ENCODE data around the gene TTBK1. TPM values are rescaled to one million over a fixed set of nuclear protein-coding genes. Genes with fewer than 3 reads are reported as not detected.
A peak's percentile ranks its signal among the peaks of the same experiment; 100 is the strongest.

TTBK1 gene
- total RNA-seq, 1 donor from 2014 or later = 1.7 TPM

DNA sequence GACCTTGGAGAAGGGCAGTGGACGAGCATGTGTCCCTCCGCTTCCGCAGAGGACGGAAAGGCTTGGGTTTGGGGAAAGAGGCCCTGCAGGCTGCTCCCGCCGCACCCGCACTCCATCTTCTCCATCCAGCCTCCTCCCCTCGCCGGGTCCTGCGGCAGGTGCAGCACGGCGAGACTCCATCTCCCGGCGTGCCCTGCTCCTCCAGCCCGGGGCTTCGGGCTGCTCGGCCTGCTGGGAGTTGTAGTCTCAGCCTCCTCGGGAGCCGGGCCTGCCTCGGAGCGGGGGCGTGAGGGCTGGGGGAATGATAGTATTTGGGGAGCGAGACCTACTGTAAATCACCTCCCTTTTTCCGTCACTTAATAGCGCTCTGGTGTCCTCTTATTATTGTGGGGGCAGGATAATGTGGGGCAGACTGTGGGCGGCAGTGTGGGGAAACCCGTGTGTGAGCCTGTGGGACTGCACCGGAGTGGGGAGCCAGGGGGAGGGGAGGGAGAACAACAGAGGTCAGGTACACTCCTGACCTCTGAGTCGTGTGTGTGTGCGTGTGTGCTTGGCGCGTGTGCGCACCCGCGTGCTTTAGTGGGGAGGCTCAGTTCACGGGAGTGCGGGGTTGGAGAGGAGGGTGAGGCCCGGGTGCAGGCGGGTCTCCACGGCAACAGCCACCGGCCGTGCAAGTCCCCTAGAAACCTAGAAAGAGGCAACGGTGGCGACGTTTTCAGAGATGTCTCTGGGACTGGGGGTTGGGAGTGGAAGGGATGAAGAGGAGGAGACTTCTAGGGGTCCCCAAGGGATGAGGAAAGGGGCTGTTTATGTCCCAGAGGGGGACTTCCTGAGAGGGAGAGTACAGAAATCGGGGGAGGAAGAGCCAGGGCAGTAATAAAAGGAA lies 4.1 kb downstream of the TTBK1 start:
- H3K27me3 ChIP-seq = peaks cover 49% of the 10 kb centered on the region
- H3K4me2 ChIP-seq = peak overlapping the region; percentile 97
- DNase-seq (ENCODE audit: low spot score) = peak; percentile 94
- H3K4me3 Mint-ChIP-seq = peak overlapping the region; percentile 89
- no peaks in the 10 kb centered on the region for H3K36me3 ChIP-seq
- no peak overlapping the region for H3K27ac ChIP-seq
- H3K4me3 ChIP-seq = peak overlapping the region; percentile 91
- H4K20me1 ChIP-seq (ENCODE audit: low read depth) = no peaks in the 10 kb centered on the region
- H3K36me3 Mint-ChIP-seq = no peaks in the 10 kb centered on the region
- H3K9ac ChIP-seq = no peak overlapping the region
- peaks cover 14% of the 10 kb centered on the region for H3K4me1 ChIP-seq
- H3F3A ChIP-seq (ENCODE audit: low read depth) = peaks cover 16% of the 10 kb centered on the region
- no peaks in the 10 kb centered on the region for H3K9me3 ChIP-seq (ENCODE audit: low read depth)
- peak overlapping the region; percentile 69 for H3K27ac Mint-ChIP-seq
- H3K9me3 Mint-ChIP-seq = no peaks in the 10 kb centered on the region
- peak overlapping the region; percentile 71 for H2AFZ ChIP-seq (replicated peaks)
- H3K4me1 Mint-ChIP-seq = peaks cover 35% of the 10 kb centered on the region
- no peaks in the 10 kb centered on the region for H3K79me2 ChIP-seq (ENCODE audit: low read depth)
- TF ChIP-seq EZH2 (IDR thresholded peaks at IDR 0.05) = peak; percentile 22
- no peak for TF ChIP-seq CTCF (IDR thresholded peaks at IDR 0.05)
- TF ChIP-seq EZH2phosphoT487 (IDR thresholded peaks at IDR 0.05) = no peak
- H3K27me3 Mint-ChIP-seq (ENCODE audit: insufficient read depth, low read depth) = peaks cover 10% of the 10 kb centered on the region

DNA sequence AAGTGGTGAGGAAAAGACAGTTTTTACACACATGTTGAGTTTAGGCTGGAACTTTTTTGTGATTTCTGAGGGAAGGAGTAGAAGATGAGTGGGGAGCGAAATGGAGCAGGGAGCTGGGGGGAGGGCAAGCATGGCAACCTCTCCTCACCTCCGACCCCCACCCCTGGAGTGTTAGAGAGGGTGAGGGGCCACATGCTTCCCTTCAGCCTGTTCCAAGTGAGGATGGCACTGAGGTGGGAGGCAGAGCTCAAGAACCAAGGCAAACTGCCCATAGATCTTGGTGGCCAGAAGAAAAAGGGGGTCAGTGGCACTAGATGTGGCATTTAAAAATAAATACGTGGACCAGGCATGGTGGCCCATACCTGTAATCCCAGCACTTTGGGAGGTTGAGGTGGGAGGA lies 4.8 kb downstream of the TTBK1 start:
- Histone ChIP-seq H4K20me1 (ENCODE audit: low read depth) (no peaks in the 10 kb centered on the region), H3K79me2 (ENCODE audit: low read depth) (no peaks in the 10 kb centered on the region), H3K4me2 (peak overlapping the region; percentile 97), H3K36me3 (no peaks in the 10 kb centered on the region), H3K27ac (no peak overlapping the region), H3K4me1 (peaks cover 14% of the 10 kb centered on the region), H3F3A (ENCODE audit: low read depth) (peaks cover 16% of the 10 kb centered on the region), H2AFZ (replicated peaks) (peak overlapping the region; percentile 71), H3K9ac (no peak overlapping the region), H3K4me3 (peak overlapping the region; percentile 91), H3K9me3 (ENCODE audit: low read depth) (no peaks in the 10 kb centered on the region), H3K27me3 (peaks cover 42% of the 10 kb centered on the region)
- TF ChIP-seq EZH2phosphoT487 (IDR thresholded peaks at IDR 0.05) (no peak), CTCF (IDR thresholded peaks at IDR 0.05) (no peak), EZH2 (IDR thresholded peaks at IDR 0.05) (no peak)
- H3K27ac Mint-ChIP-seq = peak overlapping the region; percentile 69
- H3K4me3 Mint-ChIP-seq = peak overlapping the region; percentile 89
- no peaks in the 10 kb centered on the region for H3K9me3 Mint-ChIP-seq
- peaks cover 35% of the 10 kb centered on the region for H3K4me1 Mint-ChIP-seq
- H3K27me3 Mint-ChIP-seq (ENCODE audit: insufficient read depth, low read depth) = peaks cover 10% of the 10 kb centered on the region
- no peaks in the 10 kb centered on the region for H3K36me3 Mint-ChIP-seq
- no peak for DNase-seq (ENCODE audit: low spot score)

- H3K4me1 Mint-ChIP-seq = peaks cover 35% of the 10 kb centered on the region
- peaks cover 35% of the 10 kb centered on the region for H3K27me3 ChIP-seq
- no peak overlapping the region for H3K27ac Mint-ChIP-seq
- H4K20me1 ChIP-seq (ENCODE audit: low read depth) = no peaks in the 10 kb centered on the region
- H3K9me3 Mint-ChIP-seq = no peaks in the 10 kb centered on the region
- TF ChIP-seq EZH2phosphoT487 (IDR thresholded peaks at IDR 0.05) (no peak), EZH2 (IDR thresholded peaks at IDR 0.05) (no peak), CTCF (IDR thresholded peaks at IDR 0.05) (no peak)
- peaks cover 14% of the 10 kb centered on the region for H3K4me1 ChIP-seq
- no peaks in the 10 kb centered on the region for H3K9me3 ChIP-seq (ENCODE audit: low read depth)
- no peak overlapping the region for H3K27ac ChIP-seq
- peaks cover 16% of the 10 kb centered on the region for H3F3A ChIP-seq (ENCODE audit: low read depth)
- no peak for DNase-seq (ENCODE audit: low spot score)
- H3K79me2 ChIP-seq (ENCODE audit: low read depth) = no peaks in the 10 kb centered on the region
- H3K36me3 ChIP-seq = no peaks in the 10 kb centered on the region
- no peak overlapping the region for H2AFZ ChIP-seq (replicated peaks)
- H3K9ac ChIP-seq = no peak overlapping the region
- H3K4me3 ChIP-seq = no peak overlapping the region
- peak overlapping the region; percentile 12 for H3K4me3 Mint-ChIP-seq
- H3K36me3 Mint-ChIP-seq = no peaks in the 10 kb centered on the region
- H3K4me2 ChIP-seq = no peak overlapping the region
- H3K27me3 Mint-ChIP-seq (ENCODE audit: insufficient read depth, low read depth) = peaks cover 10% of the 10 kb centered on the region
Measured at GRCh38 chr6:43248791-43249190, 5.5 kb downstream of the TTBK1 start.

Measured in neural progenitor cell (in vitro differentiated cells).